Tibial nerve (tissue), 4 donors: ENCODE data around the gene DDA1.

Experiments
- CTCF ChIP-seq, 5 experiments: fragments of 200-600 bp in 3 of 5; fragments of 450-650 bp in 2 of 5; sonication (generic) in 3 of 5; IDR thresholded peaks; one replicate each; pipeline ENCODE4 v1.5.1; 2016 to 2019; ENCODE audit warnings: antibody characterized with exemption in 5 of 5, mild to moderate bottlenecking in 3 of 5, moderate library complexity in 2 of 5
- EP300 ChIP-seq, 2 donors: sonication (generic); formaldehyde crosslinking; IDR thresholded peaks; one replicate each; pipeline ENCODE4 v1.6.1; 2017; ENCODE audit warnings: antibody characterized with exemption in 2 of 2, mild to moderate bottlenecking in 1 of 2
- POLR2A ChIP-seq, 2 donors: fragments of 450-650 bp; IDR thresholded peaks; one replicate each; pipeline ENCODE4 v1.6.1; 2017; ENCODE audit warnings: antibody characterized with exemption in 2 of 2, mild to moderate bottlenecking in 2 of 2, moderate library complexity in 2 of 2

- TF ChIP-seq CTCF (IDR thresholded peaks at IDR 0.05) (no peak), EP300 (IDR thresholded peaks at IDR 0.05) (no peak), POLR2A (IDR thresholded peaks at IDR 0.05) (no peak)
These were observed 19.4 kb downstream of the DDA1 start for GRCh38 chr19:17328517-17329365.
